Breast epithelium (tissue), 3 donors: ENCODE measurements around the gene DHCR24.

Experiments
- POLR2A ChIP-seq: fragments of 450-650 bp; IDR thresholded peaks from one replicate; pipeline ENCODE4 v1.6.1; 2016; ENCODE audit warnings: antibody characterized with exemption, mild to moderate bottlenecking, moderate library complexity
- POLR2AphosphoS5 ChIP-seq, 3 donors: sonication (generic); formaldehyde crosslinking; IDR thresholded peaks; one replicate each; pipeline ENCODE4 v1.6.1; 2017; ENCODE audit warnings: antibody characterized with exemption in 3 of 3
- TF ChIP-seq, protein P1 (sequence below), 3 donors: fragments of 450-650 bp; IDR thresholded peaks; one replicate each; pipeline ENCODE4 v1.5.1; 2016 to 2017; ENCODE audit warnings: antibody characterized with exemption in 3 of 3, mild to moderate bottlenecking in 3 of 3, moderate library complexity in 3 of 3

DNA sequence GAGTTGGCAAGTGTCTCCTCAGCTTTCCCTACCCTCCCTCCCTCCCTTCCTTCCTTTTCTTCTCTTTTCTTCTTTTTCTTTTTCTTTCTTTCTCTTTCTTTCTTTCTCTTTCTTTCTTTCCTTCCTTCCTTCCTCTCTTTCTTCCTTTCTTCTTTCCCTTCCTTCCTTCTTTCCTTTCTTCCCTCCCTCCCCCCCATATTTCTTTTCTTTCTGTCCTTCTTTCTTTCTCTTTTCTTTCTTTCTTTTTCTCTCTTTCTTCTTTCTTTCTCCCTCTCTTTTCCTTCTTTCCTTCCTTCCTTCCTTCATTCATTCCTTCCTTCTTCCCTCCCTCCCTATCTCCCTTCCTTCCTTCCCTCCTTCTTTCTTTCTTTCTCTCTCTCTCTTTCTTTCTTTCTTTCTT, 67.3 kb downstream of the DHCR24 start:
- TF ChIP-seq, protein P1, sequence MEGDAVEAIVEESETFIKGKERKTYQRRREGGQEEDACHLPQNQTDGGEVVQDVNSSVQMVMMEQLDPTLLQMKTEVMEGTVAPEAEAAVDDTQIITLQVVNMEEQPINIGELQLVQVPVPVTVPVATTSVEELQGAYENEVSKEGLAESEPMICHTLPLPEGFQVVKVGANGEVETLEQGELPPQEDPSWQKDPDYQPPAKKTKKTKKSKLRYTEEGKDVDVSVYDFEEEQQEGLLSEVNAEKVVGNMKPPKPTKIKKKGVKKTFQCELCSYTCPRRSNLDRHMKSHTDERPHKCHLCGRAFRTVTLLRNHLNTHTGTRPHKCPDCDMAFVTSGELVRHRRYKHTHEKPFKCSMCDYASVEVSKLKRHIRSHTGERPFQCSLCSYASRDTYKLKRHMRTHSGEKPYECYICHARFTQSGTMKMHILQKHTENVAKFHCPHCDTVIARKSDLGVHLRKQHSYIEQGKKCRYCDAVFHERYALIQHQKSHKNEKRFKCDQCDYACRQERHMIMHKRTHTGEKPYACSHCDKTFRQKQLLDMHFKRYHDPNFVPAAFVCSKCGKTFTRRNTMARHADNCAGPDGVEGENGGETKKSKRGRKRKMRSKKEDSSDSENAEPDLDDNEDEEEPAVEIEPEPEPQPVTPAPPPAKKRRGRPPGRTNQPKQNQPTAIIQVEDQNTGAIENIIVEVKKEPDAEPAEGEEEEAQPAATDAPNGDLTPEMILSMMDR (IDR thresholded peaks at IDR 0.05): no peak
- no peak for TF ChIP-seq POLR2A
- no peak for TF ChIP-seq POLR2AphosphoS5 (IDR thresholded peaks at IDR 0.05)
